ENCODE data around the gene ZCCHC12.
"Not testable (repeated sequence)": the region's sequence is repeated elsewhere in the genome, so short reads cannot be mapped to it uniquely, and the experiment has no call there.

ZCCHC12 gene

DNA sequence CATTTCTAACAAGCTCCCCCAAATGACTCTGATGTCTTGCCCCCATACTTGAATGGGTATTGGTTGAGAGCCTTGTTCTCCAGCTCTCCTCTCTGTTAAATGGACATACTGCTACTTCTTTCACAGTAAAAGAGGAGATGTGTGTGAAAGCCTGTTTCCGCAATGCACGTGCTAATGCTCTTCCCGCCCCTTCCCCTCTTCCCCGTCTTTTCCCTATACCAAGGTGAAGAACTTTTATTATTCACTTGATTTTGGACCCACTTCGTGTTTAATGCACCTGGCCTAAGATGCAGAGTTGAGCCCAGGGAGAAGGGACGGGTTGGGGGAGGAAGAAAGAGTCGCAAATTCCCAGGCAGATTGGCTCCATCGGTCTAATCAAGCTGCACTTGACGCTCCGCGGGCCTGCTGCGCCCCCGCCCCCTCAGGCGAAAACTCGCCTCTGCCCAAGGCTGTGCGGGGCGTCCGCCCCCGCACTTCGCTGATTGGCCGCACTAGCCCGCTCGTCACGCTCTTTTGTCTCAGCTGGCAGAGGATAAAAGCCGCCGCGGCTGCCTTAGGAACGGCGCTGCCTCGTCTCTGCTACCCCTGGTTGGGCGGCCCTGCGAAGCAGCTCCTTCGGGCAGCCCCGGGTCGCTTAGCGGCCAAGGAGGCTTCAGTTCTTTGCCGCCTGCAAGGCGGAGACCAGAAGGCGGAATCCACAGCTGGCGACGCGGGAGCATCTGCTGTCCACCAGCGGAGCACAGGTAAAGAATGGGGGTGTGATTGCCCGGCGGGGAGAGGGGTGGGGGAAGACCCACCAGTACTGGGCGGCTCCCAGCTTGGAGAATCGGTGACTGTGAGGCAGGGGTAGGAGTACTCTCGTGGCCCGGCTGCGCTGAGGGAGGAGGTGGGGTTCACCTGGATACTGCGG, at the start of gene ZCCHC12:
Gene ZCCHC12, plus strand, starts transcription at position 562 of the 910 bp plus-strand sequence. CDS start 1,421 bp downstream, outside the sequence.
- peak; percentile 55 for DNase-seq

DNA sequence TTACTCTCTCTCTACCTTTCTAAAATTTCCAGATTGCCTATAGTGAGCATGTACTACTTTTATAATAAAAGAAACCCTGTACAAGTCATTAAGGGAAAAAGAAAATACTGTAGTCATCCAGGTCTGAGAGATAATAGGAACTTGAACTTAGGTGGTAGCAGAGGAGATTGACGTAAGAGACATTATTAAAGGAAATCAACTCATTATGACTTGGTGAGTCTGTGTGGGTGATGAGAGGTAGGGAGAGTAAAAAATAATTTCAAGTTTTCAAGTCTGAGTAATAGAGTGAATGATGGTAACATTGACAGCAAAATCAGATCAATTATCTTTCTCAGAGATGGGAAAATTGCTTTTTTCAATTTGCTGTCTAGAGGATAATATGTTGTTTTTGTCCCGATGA, 44.0 kb upstream of the ZCCHC12 start:
- no peaks in the 10 kb centered on the region for H3K36me3 Mint-ChIP-seq (ENCODE audit: low read depth)
- no peak overlapping the region for H3K4me3 Mint-ChIP-seq
- DNase-seq = no peak
- no peak overlapping the region for H3K27ac Mint-ChIP-seq
- no peaks in the 10 kb centered on the region for H3K4me1 Mint-ChIP-seq (ENCODE audit: low read depth)
- H3K27me3 Mint-ChIP-seq = peaks cover 42% of the 10 kb centered on the region
- H3K9me3 Mint-ChIP-seq = no peaks in the 10 kb centered on the region

More for the DNA sequence above, at the start of gene ZCCHC12:
- Mint-ChIP-seq H3K4me1 (ENCODE audit: low read depth) (peaks cover 31% of the 10 kb centered on the region), H3K4me3 (peak within 1 kb of the TSS; percentile 67), H3K27ac (no peak within 1 kb of the TSS), H3K36me3 (ENCODE audit: low read depth) (no peaks in the 10 kb centered on the region), H3K27me3 (peaks cover 67% of the 10 kb centered on the region), H3K9me3 (no peaks in the 10 kb centered on the region)

DNA sequence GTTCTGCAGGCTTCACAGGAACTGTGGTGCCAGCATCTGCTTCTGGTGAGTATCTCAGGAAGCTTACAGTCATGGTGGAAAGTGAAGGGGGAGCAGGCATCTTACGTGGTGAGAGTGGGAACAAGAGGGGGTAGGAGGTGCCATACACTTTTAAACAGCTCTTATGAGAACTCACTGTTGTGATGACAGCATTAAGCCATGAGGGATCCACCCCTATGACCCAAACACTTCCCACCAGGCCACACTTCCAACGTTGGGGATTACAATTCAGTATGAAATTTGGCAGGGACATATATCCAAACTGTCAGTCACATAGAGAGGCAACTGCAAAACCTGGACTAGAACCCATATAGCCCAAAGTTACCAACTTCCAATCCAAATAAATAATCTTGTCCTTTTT, 43.1 kb upstream of the ZCCHC12 start:
- H3K9me3 Mint-ChIP-seq = no peaks in the 10 kb centered on the region
- no peak for DNase-seq
- H3K4me3 Mint-ChIP-seq = no peak overlapping the region
- H3K27ac Mint-ChIP-seq = no peak overlapping the region
- no peaks in the 10 kb centered on the region for H3K4me1 Mint-ChIP-seq (ENCODE audit: low read depth)
- no peaks in the 10 kb centered on the region for H3K36me3 Mint-ChIP-seq (ENCODE audit: low read depth)
- peaks cover 36% of the 10 kb centered on the region for H3K27me3 Mint-ChIP-seq

DNA sequence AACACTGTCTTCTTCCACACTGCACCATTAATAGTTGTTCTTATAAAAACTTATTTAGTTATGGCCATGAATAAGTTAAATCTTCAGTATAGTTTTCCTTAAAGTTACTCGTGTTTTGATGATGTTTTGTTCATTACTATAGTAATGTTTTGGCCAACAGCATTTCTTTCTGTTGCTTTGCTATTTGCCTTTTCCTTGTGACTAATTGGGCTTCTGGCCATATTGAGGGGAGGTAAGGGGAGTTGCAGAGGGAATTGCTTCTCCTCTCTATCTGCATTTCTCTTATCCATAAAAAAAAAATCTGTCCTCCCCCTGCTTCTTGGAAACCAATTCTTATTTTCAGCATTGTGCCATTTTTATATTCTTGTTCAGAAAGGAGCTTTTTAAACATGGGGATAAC, 42.7 kb upstream of the ZCCHC12 start:
- Mint-ChIP-seq H3K4me1 (ENCODE audit: low read depth) (no peaks in the 10 kb centered on the region), H3K27me3 (peaks cover 32% of the 10 kb centered on the region), H3K9me3 (no peaks in the 10 kb centered on the region), H3K4me3 (no peak overlapping the region), H3K27ac (no peak overlapping the region), H3K36me3 (ENCODE audit: low read depth) (no peaks in the 10 kb centered on the region)
- DNase-seq = no peak

DNA sequence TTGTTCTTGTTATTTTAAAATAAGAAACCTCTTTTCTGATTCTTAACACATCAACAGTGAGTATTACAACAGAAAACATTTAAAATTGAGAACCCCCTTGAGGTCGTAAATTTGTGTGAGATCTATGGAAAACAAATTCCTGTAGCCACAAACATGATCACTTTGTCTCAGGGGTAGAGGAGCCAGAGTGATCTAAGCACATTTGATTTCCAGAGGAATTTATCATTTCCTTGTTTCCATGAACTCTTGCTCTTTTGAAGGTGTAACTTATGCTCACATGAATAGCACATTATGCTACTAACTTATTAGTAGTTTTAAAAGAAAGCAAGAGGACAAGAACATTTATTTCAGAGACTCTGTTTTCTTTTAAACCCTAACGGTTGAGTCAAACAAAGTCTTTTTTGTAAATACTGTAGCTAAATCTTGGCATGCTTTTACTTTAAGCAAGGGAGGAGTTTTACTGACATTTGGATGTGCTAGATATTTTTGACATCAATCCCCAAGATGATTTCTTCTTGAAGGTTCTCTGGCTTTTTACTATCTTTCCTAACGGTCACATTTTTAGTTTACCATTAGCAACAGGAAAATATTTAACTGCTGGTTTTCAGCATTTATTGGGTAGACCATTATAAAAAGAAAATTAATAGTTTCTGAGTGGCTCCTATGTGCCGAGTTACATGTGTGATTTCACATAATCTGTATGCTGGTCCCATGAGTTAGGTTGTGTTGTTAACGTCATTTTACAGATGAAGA, 27.9 kb upstream of the ZCCHC12 start:
- H3K9me3 Mint-ChIP-seq = no peaks in the 10 kb centered on the region

DNA sequence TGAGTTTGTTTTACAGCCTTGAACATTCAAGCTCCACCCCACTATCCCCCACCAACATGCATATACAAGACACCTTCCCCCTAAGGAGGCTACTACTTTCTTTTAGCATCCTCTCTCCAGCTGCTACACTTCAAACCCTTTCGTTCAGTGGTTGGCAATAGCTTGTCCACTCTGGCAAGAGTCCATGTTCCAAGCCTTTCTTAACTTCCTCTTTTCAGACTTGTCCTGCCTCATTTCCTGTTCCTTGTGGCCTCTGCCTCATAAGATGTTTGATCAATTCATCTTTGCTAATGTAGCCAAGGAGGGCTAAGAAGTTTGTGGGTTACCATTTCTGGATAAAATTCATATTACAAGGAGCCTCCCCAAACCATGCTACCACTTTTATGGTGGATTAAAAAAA, 20.8 kb upstream of the ZCCHC12 start:
- H3K27me3 Mint-ChIP-seq = peaks cover 38% of the 10 kb centered on the region
- no peaks in the 10 kb centered on the region for H3K4me1 Mint-ChIP-seq (ENCODE audit: low read depth)
- DNase-seq = no peak
- H3K36me3 Mint-ChIP-seq (ENCODE audit: low read depth) = no peaks in the 10 kb centered on the region
- H3K4me3 Mint-ChIP-seq = no peak overlapping the region
- H3K27ac Mint-ChIP-seq = no peak overlapping the region
- H3K9me3 Mint-ChIP-seq = no peaks in the 10 kb centered on the region

More for the DNA sequence above, 27.9 kb upstream of the ZCCHC12 start:
- no peak for DNase-seq
- H3K4me3 Mint-ChIP-seq = no peak overlapping the region
- H3K27ac Mint-ChIP-seq = no peak overlapping the region
- H3K27me3 Mint-ChIP-seq = peaks cover 62% of the 10 kb centered on the region
- no peaks in the 10 kb centered on the region for H3K36me3 Mint-ChIP-seq (ENCODE audit: low read depth)
- H3K4me1 Mint-ChIP-seq (ENCODE audit: low read depth) = no peaks in the 10 kb centered on the region

DNA sequence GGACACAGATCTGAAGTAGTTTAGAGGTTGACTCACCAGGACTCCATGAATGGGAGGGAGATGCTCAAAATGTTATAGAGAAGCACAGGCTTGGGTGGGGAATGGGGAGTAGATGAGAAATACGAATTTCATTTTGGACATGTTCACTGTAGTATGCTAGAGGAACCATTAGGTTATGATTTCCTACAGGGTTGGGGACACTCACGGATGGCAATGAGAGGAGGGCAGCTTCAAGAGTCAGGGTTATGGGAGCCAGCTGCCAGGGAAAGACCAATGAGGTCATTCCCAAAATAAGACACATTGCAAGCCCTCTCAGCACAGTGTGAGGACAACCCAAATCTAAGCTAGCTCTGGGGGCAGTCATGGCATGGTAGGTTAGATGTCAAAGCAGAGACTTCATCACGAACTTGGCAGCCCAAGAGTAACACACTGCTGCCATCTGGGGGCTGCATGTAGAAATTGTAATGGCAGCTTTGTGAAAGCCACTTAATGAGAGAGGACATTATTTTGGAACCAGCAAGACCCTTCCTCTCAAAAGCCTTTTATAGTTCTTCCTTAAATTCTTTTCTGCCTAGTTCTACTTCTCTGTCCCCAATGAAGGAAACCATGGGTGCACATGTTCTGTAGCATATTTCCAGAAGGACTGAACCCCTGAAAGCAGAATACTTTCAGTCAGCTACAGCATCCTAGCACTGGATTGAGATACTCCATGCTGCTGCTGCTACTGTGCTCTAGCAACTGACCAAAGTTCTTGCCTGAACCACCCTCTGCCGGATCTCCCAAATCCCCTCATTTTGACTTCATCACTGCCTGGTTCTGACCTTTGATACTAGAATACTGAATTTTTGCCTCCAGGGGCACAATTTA, 16.2 kb upstream of the ZCCHC12 start:
- Mint-ChIP-seq H3K4me1 (ENCODE audit: low read depth) (no peaks in the 10 kb centered on the region), H3K27ac (no peak overlapping the region), H3K4me3 (no peak overlapping the region), H3K9me3 (no peaks in the 10 kb centered on the region), H3K36me3 (ENCODE audit: low read depth) (no peaks in the 10 kb centered on the region), H3K27me3 (peaks cover 42% of the 10 kb centered on the region)
- DNase-seq = no peak

DNA sequence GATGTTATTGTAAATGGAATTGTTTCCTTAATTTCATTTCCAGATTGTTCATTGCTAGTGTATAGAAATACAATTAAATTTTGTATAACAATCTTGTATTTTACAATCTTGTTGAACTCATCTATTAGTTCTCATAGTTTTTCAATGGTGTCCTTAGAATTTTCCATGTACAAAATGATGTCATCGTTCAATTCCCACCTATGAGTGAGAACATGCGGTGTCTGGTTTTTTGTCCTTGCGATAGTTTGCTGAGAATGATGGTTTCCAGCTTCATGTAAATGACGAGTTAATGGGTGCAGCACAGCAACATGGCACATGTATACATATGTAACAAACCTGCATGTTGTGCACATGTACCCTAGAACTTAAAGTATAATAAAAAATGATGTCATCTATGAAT, 6.4 kb upstream of the ZCCHC12 start:
- not testable (repeated sequence) for H3K9me3 Mint-ChIP-seq

DNA sequence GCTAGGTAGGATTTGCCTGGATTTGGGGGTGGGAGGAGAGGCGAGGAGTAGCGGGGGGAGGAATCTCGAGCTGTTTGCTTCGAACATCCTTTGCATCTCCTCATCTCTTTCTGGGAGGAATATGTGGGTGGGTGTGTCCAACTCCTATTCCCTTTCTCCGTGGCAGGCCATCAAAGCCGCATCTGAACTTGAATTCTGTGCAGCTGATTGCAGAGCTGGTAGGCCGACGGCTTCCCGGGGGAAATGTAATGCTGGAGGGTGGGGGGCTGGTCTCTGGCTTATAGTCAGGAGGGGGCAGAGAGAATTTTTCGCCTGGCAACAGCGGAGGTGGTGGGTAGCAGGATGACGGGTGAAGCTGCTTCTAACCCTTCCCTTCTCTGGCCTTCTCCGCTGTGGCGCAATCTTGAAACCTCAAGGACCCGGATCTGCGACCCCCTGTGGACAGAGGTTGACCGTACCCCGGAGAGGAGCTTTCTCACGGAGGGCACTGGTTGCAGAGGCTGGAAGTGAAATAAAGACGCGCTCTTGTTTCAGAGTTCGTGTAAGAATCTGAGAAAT, 628 bp downstream of the ZCCHC12 start:
- H3K36me3 Mint-ChIP-seq (ENCODE audit: low read depth) = no peaks in the 10 kb centered on the region
- H3K4me1 Mint-ChIP-seq (ENCODE audit: low read depth) = peaks cover 31% of the 10 kb centered on the region
- H3K27me3 Mint-ChIP-seq = peaks cover 74% of the 10 kb centered on the region
- no peak for DNase-seq
- H3K9me3 Mint-ChIP-seq = no peaks in the 10 kb centered on the region
- no peak overlapping the region for H3K27ac Mint-ChIP-seq
- H3K4me3 Mint-ChIP-seq = peak overlapping the region; percentile 67

More for the DNA sequence above, 6.4 kb upstream of the ZCCHC12 start:
- not testable (repeated sequence) for H3K4me1 Mint-ChIP-seq (ENCODE audit: low read depth); DNase-seq; H3K27ac Mint-ChIP-seq; H3K36me3 Mint-ChIP-seq (ENCODE audit: low read depth); H3K4me3 Mint-ChIP-seq
- peaks cover 16% of the 10 kb centered on the region for H3K27me3 Mint-ChIP-seq

DNA sequence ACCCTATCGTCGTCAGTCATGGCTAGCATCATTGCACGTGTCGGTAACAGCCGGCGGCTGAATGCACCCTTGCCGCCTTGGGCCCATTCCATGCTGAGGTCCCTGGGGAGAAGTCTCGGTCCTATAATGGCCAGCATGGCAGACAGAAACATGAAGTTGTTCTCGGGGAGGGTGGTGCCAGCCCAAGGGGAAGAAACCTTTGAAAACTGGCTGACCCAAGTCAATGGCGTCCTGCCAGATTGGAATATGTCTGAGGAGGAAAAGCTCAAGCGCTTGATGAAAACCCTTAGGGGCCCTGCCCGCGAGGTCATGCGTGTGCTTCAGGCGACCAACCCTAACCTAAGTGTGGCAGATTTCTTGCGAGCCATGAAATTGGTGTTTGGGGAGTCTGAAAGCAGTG, 1.6 kb downstream of the ZCCHC12 start:
- Mint-ChIP-seq H3K27me3 (peaks cover 81% of the 10 kb centered on the region), H3K4me1 (ENCODE audit: low read depth) (peaks cover 31% of the 10 kb centered on the region)

DNA sequence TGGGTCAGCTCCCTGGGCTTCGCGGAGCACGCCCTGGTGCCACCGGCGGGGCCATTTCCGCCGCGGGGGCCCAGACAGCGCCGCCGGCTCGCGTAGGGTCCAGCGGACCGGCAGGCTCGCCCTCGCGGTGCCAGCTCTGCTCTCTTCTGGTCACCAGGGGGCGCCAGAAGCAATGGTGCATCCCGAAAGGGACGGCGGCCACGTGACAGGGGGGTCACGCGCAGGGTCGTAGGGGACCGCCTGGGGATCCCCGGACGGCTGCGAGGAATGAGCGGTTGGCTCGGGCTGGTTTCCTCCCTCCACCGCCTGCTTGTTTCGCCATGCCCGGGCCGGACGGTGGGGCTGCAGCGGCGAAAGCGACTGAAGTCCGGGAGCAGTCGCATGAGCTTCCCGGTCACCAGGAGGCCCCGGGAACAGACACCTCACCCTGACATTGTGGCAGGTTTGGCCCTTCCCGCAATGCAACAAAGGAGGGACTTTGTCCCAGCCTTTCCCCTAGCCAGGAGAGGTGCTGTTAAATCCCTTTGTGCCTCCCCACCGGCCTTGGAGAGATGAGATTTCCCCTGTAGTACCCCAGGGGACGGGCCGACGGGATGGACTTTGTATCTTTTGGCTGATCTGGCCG, 15.8 kb downstream of the ZCCHC12 start:
- Mint-ChIP-seq H3K4me1 (ENCODE audit: low read depth) (no peaks in the 10 kb centered on the region), H3K27me3 (peaks cover 46% of the 10 kb centered on the region), H3K27ac (no peak overlapping the region), H3K4me3 (peak overlapping the region; percentile 57), H3K36me3 (ENCODE audit: low read depth) (no peaks in the 10 kb centered on the region), H3K9me3 (no peaks in the 10 kb centered on the region)
- DNase-seq = peak; percentile 78

More for the DNA sequence above, 1.6 kb downstream of the ZCCHC12 start:
- no peak for DNase-seq
- H3K4me3 Mint-ChIP-seq = no peak overlapping the region
- no peak overlapping the region for H3K27ac Mint-ChIP-seq
- H3K9me3 Mint-ChIP-seq = no peaks in the 10 kb centered on the region
- H3K36me3 Mint-ChIP-seq (ENCODE audit: low read depth) = no peaks in the 10 kb centered on the region

DNA sequence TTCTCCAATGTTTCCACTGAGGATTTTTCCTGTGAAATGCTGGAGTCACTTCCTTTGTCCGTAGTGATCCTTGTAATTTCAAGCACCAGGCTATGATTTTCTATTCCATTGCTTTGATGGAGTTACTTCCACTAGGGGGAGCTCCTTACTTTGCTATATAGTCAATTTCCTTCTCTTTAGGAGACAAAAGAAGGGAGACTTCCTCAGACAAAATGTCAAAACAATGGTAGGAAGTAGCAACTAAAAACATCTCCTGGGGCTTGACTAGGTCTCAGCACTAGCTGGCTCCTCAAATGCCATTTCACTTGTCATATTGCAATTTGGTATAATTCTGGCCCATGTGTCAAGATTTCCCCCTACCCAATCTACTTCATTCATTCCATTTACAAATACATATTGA, 24.1 kb downstream of the ZCCHC12 start:
- H3K36me3 Mint-ChIP-seq (ENCODE audit: low read depth) = no peaks in the 10 kb centered on the region
- H3K27me3 Mint-ChIP-seq = peaks cover 31% of the 10 kb centered on the region
- H3K9me3 Mint-ChIP-seq = no peaks in the 10 kb centered on the region
- H3K4me1 Mint-ChIP-seq (ENCODE audit: low read depth) = no peaks in the 10 kb centered on the region
- no peak for DNase-seq
- H3K27ac Mint-ChIP-seq = no peak overlapping the region
- no peak overlapping the region for H3K4me3 Mint-ChIP-seq

DNA sequence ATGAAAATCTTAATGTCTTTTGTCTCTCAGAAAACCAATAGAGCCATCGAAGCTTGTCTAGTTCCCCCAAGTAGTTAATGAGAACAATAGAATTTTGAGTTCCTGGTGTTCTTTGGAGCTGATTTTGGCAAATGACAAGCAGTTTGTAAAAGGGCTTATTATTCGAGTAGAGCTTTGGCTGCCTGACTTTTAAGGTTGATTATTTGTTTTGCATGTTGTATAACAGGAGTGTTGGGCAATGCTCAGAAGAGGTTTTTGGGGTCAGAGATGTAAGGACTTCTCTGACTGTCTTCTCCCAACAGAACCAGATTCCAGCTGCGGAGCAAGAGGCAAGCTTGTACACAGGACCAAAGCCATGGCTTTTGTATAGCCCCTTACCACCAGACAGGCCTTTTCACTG, 30.0 kb downstream of the ZCCHC12 start:
- no peak overlapping the region for H3K4me3 Mint-ChIP-seq
- no peak for DNase-seq
- H3K27ac Mint-ChIP-seq = no peak overlapping the region
- H3K4me1 Mint-ChIP-seq (ENCODE audit: low read depth) = no peaks in the 10 kb centered on the region
- no peaks in the 10 kb centered on the region for H3K36me3 Mint-ChIP-seq (ENCODE audit: low read depth)
- peaks cover 35% of the 10 kb centered on the region for H3K27me3 Mint-ChIP-seq
- no peaks in the 10 kb centered on the region for H3K9me3 Mint-ChIP-seq
